HepG2 (cell line): ENCODE data around the gene IRX3. TPM values are rescaled to one million over a fixed set of nuclear protein-coding genes. Genes with fewer than 3 reads are reported as not detected.

Experiments
- AKNA ChIP-seq: sonication (generic); formaldehyde crosslinking; IDR thresholded peaks from 2 replicates; pipeline ENCODE4 v1.4.0; 2020; ENCODE audit warnings: missing genetic modification reagents, borderline replicate concordance
- BATF2 ChIP-seq: sonication (generic); formaldehyde crosslinking; IDR thresholded peaks from 2 replicates; pipeline ENCODE4 v1.8.0; 2022; ENCODE audit warnings: mild to moderate bottlenecking, missing genetic modification reagents, moderate library complexity
- E2F2 ChIP-seq: sonication (generic); formaldehyde crosslinking; IDR thresholded peaks from 2 replicates; pipeline ENCODE4 v1.4.0; 2020; ENCODE audit warnings: missing genetic modification reagents, borderline replicate concordance
- EEA1 ChIP-seq: sonication (generic); formaldehyde crosslinking; IDR thresholded peaks from 2 replicates; pipeline ENCODE4 v1.5.1; 2020; ENCODE audit warnings: mild to moderate bottlenecking, missing genetic modification reagents, borderline replicate concordance
- EHMT2 ChIP-seq: fragments of 200-600 bp; sonication (generic); IDR thresholded peaks from 2 replicates; pipeline ENCODE4 v1.7.0; 2017; ENCODE audit warnings: antibody characterized with exemption, low read depth, low read length, borderline replicate concordance
- HIVEP1 ChIP-seq: sonication (generic); formaldehyde crosslinking; IDR thresholded peaks from 2 replicates; pipeline ENCODE4 v1.4.0; 2020; ENCODE audit warnings: mild to moderate bottlenecking, missing genetic modification reagents
- IKZF4 ChIP-seq: sonication (generic); formaldehyde crosslinking; IDR thresholded peaks from 2 replicates; pipeline ENCODE4 v1.5.1; 2020; ENCODE audit warnings: borderline replicate concordance, mild to moderate bottlenecking, low read depth, missing genetic modification reagents; ENCODE audit errors: not compliant biosample characterization
- KIAA2018 ChIP-seq: sonication (generic); formaldehyde crosslinking; IDR thresholded peaks from 2 replicates; pipeline ENCODE4 v1.5.0; 2020; ENCODE audit warnings: mild to moderate bottlenecking, missing genetic modification reagents, borderline replicate concordance
- MAX ChIP-seq: IDR thresholded peaks from 2 replicates; pipeline ENCODE4 v1.6.1; 2012; ENCODE audit warnings: inconsistent platforms
- TBX3 ChIP-seq: fragments of 450-650 bp; IDR thresholded peaks from 2 replicates; pipeline ENCODE4 v1.6.1; 2017; ENCODE audit warnings: antibody characterized with exemption, mild to moderate bottlenecking, inconsistent platforms, borderline replicate concordance
- ZNF253 ChIP-seq: sonication (generic); formaldehyde crosslinking; IDR thresholded peaks from 2 replicates; pipeline ENCODE4 v1.8.0; 2022; ENCODE audit warnings: mild to moderate bottlenecking, missing genetic modification reagents, borderline replicate concordance
- ZNF83 ChIP-seq: sonication (generic); formaldehyde crosslinking; IDR thresholded peaks from 2 replicates; pipeline ENCODE4 v1.4.0; 2020; ENCODE audit warnings: missing genetic modification reagents, mild to moderate bottlenecking, borderline replicate concordance
- polyA plus RNA-seq, 8 experiments: library from polyadenylated mRNA; depleted of rRNA in 3 of 8; stranded (reverse) in 7 of 8; unstranded in 1 of 8; fragments of >200 nt; fragmentation: Illumina TruSeq in 4 of 8; extraction: Trizol in 4 of 8; gene quantifications; 2 replicates each; pipeline versions ENCODE4 v1.2.1 to v1.2.3, GENCODE V29; 2011 to 2016; ENCODE audit warnings: low read depth in 4 of 8, missing spikeins in 1 of 8, mixed read lengths in 1 of 8; ENCODE audit not compliant: insufficient read depth in 1 of 8
- total RNA-seq, 5 experiments: library from RNA; depleted of rRNA; stranded (reverse); fragments of >200 nt; fragmentation: Illumina TruSeq; extraction: Trizol; gene quantifications; 2 replicates each; pipeline ENCODE4 v1.2.3, GENCODE V29; 2016; ENCODE audit warnings: low read depth in 1 of 5

IRX3 gene
- total and polyA plus RNA-seq, 2 of the 13 experiments (the other 11 are each of a cell fraction or from before 2014, with no cell fraction given), result 9.2 to 16.4 TPM

GRCh38 chr16:54285414-54286089 lies 1.0 kb downstream of the IRX3 start (continued):
- TF ChIP-seq KIAA2018 (CRISPR knock-in tag) (no peak), IKZF4 (CRISPR knock-in tag) (no peak), TBX3 (no peak), ZNF83 (CRISPR knock-in tag) (0 out of 2 replicates have a peak, but pooled peaks have one; percentile 54), HIVEP1 (CRISPR knock-in tag) (no peak), E2F2 (CRISPR knock-in tag) (no peak), EEA1 (no peak), AKNA (no peak), MAX (peak; percentile 72), ZNF253 (0 out of 2 replicates have a peak, but pooled peaks have one; percentile 39), BATF2 (CRISPR knock-in tag) (no peak; the same call in 1 of the 2 replicates), EHMT2 (no peak)
